HG03108 (cell line): ENCODE data around the gene SLC50A1.

Experiments
- ATAC-seq: cut with Tn5 transposase; IDR thresholded peaks from one replicate; pipeline ENCODE4 v1.9.1; 2021; ENCODE audit warnings: moderate library complexity; ENCODE audit not compliant: unreplicated experiment

The SLC50A1 gene

GRCh38 chr1:155182052-155182550 lies 46.4 kb downstream of the SLC50A1 start:
- no peak for ATAC-seq

DNA sequence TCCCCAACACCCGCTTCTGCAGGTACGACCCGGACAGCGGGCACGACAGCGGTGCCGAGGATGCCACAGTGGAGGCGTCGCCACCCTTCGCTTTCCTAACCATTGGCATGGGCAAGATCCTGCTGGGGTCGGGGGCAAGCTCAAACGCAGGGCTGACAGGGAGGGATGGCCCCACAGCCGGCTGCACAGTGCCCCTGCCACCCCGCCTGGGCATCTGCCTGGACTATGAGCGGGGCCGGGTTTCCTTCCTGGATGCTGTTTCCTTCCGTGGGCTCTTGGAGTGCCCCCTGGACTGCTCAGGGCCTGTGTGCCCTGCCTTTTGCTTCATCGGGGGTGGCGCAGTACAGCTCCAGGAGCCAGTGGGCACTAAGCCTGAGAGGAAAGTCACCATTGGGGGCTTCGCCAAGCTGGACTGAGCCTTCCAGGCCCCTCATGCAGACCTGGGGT lies 48.1 kb downstream of the SLC50A1 start:
- no peak for ATAC-seq

GRCh38 chr1:155184351-155184811 lies 48.7 kb downstream of the SLC50A1 start:
- ATAC-seq, result no peak

- peak; percentile 84 for ATAC-seq
Observed at GRCh38 chr1:155184835-155185782, 49.5 kb downstream of the SLC50A1 start.

DNA sequence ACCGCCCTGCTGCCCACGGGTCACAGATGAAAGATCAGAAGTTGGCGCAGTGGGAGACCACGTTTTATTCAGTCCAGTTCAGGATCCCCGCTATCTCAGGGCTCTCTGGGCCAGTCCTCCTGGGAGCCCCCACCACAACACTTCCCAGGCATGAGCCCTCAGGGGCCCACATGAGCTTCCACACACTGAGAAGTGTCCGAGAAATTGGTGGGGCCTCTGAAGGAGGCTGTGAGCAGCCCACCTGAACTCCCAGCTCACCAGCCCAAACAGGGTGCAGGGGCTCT lies 50.1 kb downstream of the SLC50A1 start:
- ATAC-seq, result no peak

GRCh38 chr1:155186067-155186793 lies 50.6 kb downstream of the SLC50A1 start:
- no peak for ATAC-seq

DNA sequence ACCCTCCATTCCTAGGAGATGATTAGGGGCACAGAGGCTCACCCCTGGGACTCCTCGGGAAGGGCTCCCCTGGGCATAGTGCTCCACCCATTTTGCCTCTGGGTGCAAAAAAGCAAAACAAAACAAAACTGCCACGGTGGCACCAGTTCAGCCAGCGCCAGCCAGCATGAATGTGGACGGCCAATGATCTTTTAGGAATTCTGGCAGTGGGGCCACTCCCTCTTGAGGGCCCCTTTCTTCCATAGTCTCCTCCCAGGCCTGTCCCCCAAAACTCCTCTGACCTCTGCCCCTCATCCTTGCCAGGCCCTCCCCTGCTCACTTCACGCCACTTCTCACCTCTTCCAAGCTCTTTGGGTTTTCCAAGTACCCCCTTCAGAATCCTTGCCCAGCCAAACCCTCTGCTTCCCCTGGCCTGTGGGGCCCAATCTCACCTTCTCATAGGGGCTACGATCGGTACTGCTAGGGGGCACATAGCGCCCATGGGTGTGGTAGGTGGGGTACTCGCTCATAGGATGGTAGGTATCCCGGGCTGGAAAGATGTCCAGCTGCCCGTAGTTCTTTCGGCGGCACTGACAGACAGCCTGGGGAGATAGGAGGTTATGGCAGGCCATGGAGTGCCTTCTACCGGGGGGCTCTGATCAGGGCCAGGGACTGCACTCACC lies 51.3 kb downstream of the SLC50A1 start:
- no peak for ATAC-seq

DNA sequence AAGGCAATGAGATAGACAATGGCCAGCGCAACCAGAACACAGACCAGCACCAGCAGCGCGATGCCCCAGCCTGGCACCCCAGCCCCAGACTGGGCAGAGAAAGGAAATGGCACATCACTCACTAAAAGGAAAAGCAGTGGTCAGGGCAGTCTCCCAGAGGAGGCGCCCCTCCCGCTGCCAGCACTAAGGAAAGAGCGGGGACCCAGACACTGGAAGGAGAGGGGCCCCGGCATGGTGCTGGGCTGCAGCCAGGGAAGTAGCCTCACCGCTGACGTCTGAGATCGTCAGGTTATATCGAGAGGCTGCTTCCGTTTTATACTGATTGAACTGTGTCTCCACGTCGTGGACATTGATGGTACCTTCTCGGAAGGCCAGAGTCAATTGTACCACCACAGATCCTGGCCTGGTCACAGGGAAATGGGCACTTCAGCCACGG lies 51.8 kb downstream of the SLC50A1 start:
- no peak for ATAC-seq

GRCh38 chr1:155188268-155188667 lies 52.6 kb downstream of the SLC50A1 start:
- ATAC-seq, result no peak
